Tibial artery (tissue), 4 donors: ENCODE results near the gene PITPNM2.
A peak's percentile ranks its signal among the peaks of the same experiment; 100 is the strongest.

Experiments used
- DNase-seq, 2 donors: peaks; one replicate each; pipeline ENCODE4 v3.0.0-alpha.2; 2019
- H3K27ac ChIP-seq, 2 donors: fragments of 200-600 bp; sonication (generic) in 1 of 2; 1 replicate in 1 of 2; 2 replicates in 1 of 2; pipeline ENCODE4 v1.5.1; 2018 to 2019; ENCODE audit warnings: mild to moderate bottlenecking in 1 of 2
- H3K27me3 ChIP-seq, 2 donors: fragments of 200-600 bp; sonication (generic) in 1 of 2; one replicate each; pipeline versions ENCODE4 v1.5.1 to v1.6.0; 2016 to 2019
- H3K36me3 ChIP-seq, 3 donors: fragments of 200-600 bp; sonication (generic) in 2 of 3; one replicate each; pipeline ENCODE4 v1.5.1; 2016 to 2019; ENCODE audit warnings: mild to moderate bottlenecking in 2 of 3
- H3K4me1 ChIP-seq, 4 donors: fragments of 200-600 bp; sonication (generic) in 2 of 4; 1 replicate in 3 of 4; 2 replicates in 1 of 4; pipeline ENCODE4 v1.5.1; 2016 to 2019
- H3K4me3 ChIP-seq, 2 donors: fragments of 200-600 bp; sonication (generic) in 1 of 2; 1 replicate in 1 of 2; 2 replicates in 1 of 2; pipeline ENCODE4 v1.5.1; 2018 to 2019; ENCODE audit warnings: mild to moderate bottlenecking in 2 of 2
- H3K9me3 ChIP-seq, 3 donors: fragments of 200-600 bp; sonication (generic) in 1 of 3; one replicate each; pipeline ENCODE4 v1.5.1; 2016 to 2019
- CTCF ChIP-seq, 2 experiments: fragments of 200-600 bp in 1 of 2; fragments of 450-650 bp in 1 of 2; IDR thresholded peaks; one replicate each; pipeline ENCODE4 v1.5.1; 2017 to 2019; ENCODE audit warnings: antibody characterized with exemption in 2 of 2, mild to moderate bottlenecking in 1 of 2, moderate library complexity in 1 of 2
- intact Hi-C: fragments of 100-400 bp; cut with DNase I; formaldehyde crosslinking; loops from one replicate; pipeline ENCODE4 v1.15.0; 2023; ENCODE audit warnings: low total_unique reads

The PITPNM2 gene

DNA sequence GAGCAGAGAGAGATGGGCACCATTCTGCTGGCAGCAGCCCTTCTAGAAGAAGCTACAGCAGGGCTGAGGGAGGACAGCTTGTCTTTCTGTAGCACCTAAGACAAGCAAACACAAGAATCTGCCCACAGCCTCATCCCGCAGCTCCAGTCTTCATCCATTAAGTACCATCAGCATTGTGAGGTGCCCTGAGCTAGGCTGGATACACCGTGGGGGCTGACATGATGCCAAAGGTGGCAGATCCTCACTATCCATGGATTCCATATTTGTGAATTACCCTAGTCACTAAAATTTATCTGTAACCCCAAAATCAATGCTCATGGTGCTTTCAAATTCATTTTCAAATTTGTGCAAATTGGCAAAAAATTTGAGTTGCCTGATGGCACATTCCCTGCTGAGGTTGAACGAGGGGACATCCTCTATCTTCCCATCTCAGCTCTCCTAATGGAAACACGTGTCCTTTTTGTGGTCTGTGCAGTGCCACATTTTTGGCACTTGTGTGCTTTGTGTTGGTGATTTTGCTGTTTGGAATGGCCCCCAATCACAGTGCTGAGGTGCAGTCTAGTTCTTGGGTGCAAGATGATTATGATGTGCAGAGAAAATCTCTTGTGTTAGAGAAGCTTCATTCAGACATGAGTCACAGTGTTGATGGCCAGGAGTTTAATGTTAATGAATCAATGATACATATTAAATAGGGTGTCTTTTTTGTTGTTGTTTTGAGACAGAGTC is 7.0 kb downstream of the PITPNM2 start:
- intact Hi-C loops, result loop anchor here (10.0 kb wide), 1 partner anchor 159 kb away; the partner anchor contains the start of gene ARL6IP4
- peaks cover 0 to 48% (median 37%) of the 10 kb centered on the region in 4 donors for H3K4me1 ChIP-seq

GRCh38 chr12:123142921-123143735 is 7.8 kb downstream of the PITPNM2 start:
- no peaks in the 10 kb centered on the region for H3K9me3 ChIP-seq
- DNase-seq, result peak in 1 of 2 donors; percentile 68

More for the DNA sequence above, 7.0 kb downstream of the PITPNM2 start:
- Histone ChIP-seq H3K4me3 (no peak overlapping the region), H3K9me3 (no peaks in the 10 kb centered on the region), H3K27ac (peak overlapping the region; percentile 38 to 74), H3K36me3 (no peaks in the 10 kb centered on the region), H3K27me3 (no peaks in the 10 kb centered on the region)
- no peak for TF ChIP-seq CTCF (IDR thresholded peaks at IDR 0.05)
- no peak for DNase-seq

GRCh38 chr12:123142518-123142840 is 8.4 kb downstream of the PITPNM2 start:
- no peak for TF ChIP-seq CTCF (IDR thresholded peaks at IDR 0.05)
- Histone ChIP-seq H3K4me1 (peaks cover 0 to 48% (median 37%) of the 10 kb centered on the region in 4 donors), H3K9me3 (no peaks in the 10 kb centered on the region), H3K36me3 (no peaks in the 10 kb centered on the region), H3K27ac (peak overlapping the region; percentile 73 to 74), H3K4me3 (no peak overlapping the region), H3K27me3 (no peaks in the 10 kb centered on the region)
- no peak for DNase-seq
- intact Hi-C loops, result loop anchor here (10.0 kb wide), 1 partner anchor 158 kb away; the partner anchor contains the start of gene ARL6IP4

More at GRCh38 chr12:123142921-123143735, 7.8 kb downstream of the PITPNM2 start:
- Histone ChIP-seq H3K4me1 (peaks cover 0 to 48% (median 37%) of the 10 kb centered on the region in 4 donors), H3K36me3 (no peaks in the 10 kb centered on the region), H3K27ac (peak overlapping the region; percentile 38 to 74), H3K27me3 (no peaks in the 10 kb centered on the region), H3K4me3 (no peak overlapping the region)
- TF ChIP-seq CTCF (IDR thresholded peaks at IDR 0.05), result no peak
- intact Hi-C loops, result loop anchor here (10.0 kb wide), 1 partner anchor 158 kb away; the partner anchor contains the start of gene ARL6IP4

DNA sequence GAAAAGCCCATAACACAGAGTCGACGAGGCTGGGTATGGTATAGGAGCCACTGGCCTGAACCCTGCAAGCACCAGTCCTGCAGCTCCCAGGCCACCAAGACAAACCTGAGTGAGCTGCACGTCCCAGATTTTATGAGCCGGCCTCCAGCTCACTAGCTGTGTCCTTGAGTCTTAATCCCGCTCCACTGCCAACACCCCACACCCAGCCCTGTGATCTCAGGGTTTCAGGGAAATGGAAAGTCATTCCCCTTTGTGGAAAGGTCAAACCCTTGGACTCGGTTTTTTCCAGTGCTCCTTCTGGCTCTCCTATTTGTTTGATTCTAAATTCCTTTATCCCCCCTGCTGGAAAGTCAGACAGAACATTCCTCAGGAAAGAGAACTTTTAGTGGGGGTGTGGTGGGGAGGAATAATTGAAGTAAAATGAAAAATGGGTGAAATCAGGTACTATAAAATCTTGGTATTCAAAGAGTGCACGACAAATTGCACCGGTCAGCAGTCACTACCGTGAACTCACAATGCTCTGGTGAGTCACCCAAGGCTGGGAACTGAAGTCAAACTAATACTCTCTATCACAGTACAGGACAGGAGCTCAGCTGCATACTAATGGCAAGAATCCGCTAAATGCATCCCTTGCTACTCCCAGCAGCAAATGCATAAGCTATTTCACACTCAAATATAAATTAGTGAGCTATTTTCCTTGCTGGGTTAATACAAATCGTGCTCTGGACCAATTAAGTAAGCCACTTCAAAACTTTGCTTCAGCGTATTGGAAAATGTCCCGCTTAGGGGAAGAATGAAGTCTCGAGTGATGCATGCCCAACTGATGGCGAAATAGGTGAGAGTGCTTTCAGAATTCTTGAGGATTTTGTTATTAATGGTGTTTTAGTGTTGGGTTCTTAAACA is 9.0 kb downstream of the PITPNM2 start:
- no peak overlapping the region for H3K4me3 ChIP-seq
- no peak for TF ChIP-seq CTCF (IDR thresholded peaks at IDR 0.05)
- H3K4me1 ChIP-seq, result peaks cover 0 to 48% (median 37%) of the 10 kb centered on the region in 4 donors
- H3K9me3 ChIP-seq, result no peaks in the 10 kb centered on the region
- peak overlapping the region; percentile 73 to 74 for H3K27ac ChIP-seq
- no peaks in the 10 kb centered on the region for H3K27me3 ChIP-seq
- peak; percentile 65 to 73 for DNase-seq
- no peaks in the 10 kb centered on the region for H3K36me3 ChIP-seq
- intact Hi-C loops, result loop anchor here (10.0 kb wide), 1 partner anchor 157 kb away; the partner anchor contains the start of gene ARL6IP4
